Karpas-422 (cell line): ENCODE results near the gene CSMD2. TPM values are rescaled to one million over a fixed set of nuclear protein-coding genes. Genes with fewer than 3 reads are reported as not detected.

ENCODE experiments used
- DNase-seq: peaks from one replicate; pipeline ENCODE4 v3.0.0-alpha.2; 2015
- H2AFZ ChIP-seq: fragments of 200-600 bp; sonication (generic); 2 replicates; pipeline ENCODE4 v1.6.1; 2014; ENCODE audit warnings: antibody characterized with exemption, low read length, mixed read lengths
- H3K27ac ChIP-seq: fragments of 200-600 bp; sonication (generic); 2 replicates; pipeline ENCODE4 v1.5.1; 2014; ENCODE audit warnings: mild to moderate bottlenecking, low read length, moderate library complexity
- H3K27me3 ChIP-seq: fragments of 200-600 bp; sonication (generic); 2 replicates; pipeline ENCODE4 v1.6.1; 2014; ENCODE audit warnings: low read length, mixed read lengths
- H3K36me3 ChIP-seq: fragments of 200-600 bp; sonication (generic); 2 replicates; pipeline ENCODE4 v1.6.1; 2014; ENCODE audit warnings: low read length, mixed read lengths; ENCODE audit not compliant: insufficient read depth
- H3K4me1 ChIP-seq: fragments of 200-600 bp; sonication (generic); 2 replicates; pipeline ENCODE4 v1.6.1; 2014; ENCODE audit warnings: mild to moderate bottlenecking, low read length, mixed read lengths
- H3K4me2 ChIP-seq: fragments of 200-600 bp; sonication (generic); 2 replicates; pipeline ENCODE4 v1.6.1; 2014; ENCODE audit warnings: low read length, low read depth, mild to moderate bottlenecking; ENCODE audit not compliant: poor library complexity, severe bottlenecking
- H3K4me3 ChIP-seq: fragments of 200-600 bp; sonication (generic); 2 replicates; pipeline ENCODE4 v1.5.1; 2014; ENCODE audit warnings: mild to moderate bottlenecking, antibody characterized with exemption, low read length, mixed read lengths
- H3K79me2 ChIP-seq: fragments of 200-600 bp; sonication (generic); 2 replicates; pipeline ENCODE4 v1.6.1; 2014; ENCODE audit warnings: mild to moderate bottlenecking, low read length, mixed read lengths
- H3K9ac ChIP-seq: fragments of 200-600 bp; sonication (generic); 2 replicates; pipeline ENCODE4 v1.6.0; 2014; ENCODE audit warnings: low read length
- H3K9me2 ChIP-seq: fragments of 200-600 bp; sonication (generic), shearing (Covaris generic); replicated peaks from 2 replicates; pipeline ENCODE4 v1.6.0; 2014; ENCODE audit warnings: mild to moderate bottlenecking, low read length, moderate library complexity; ENCODE audit not compliant: insufficient read depth
- H3K9me3 ChIP-seq: fragments of 300-700, 200-600 bp; sonication (generic); 2 replicates; pipeline ENCODE4 v1.6.1; 2014; ENCODE audit warnings: low read length, mixed read lengths
- H4K20me1 ChIP-seq: fragments of 200-600 bp; sonication (generic); 2 replicates; pipeline ENCODE4 v1.6.1; 2014; ENCODE audit warnings: mild to moderate bottlenecking, antibody characterized with exemption, low read length, low read depth; ENCODE audit not compliant: insufficient read depth
- total RNA-seq: library from RNA; depleted of rRNA; stranded (reverse); fragments of >200 nt; shearing (Covaris generic); gene quantifications from 2 replicates; pipeline ENCODE4 v1.2.3, GENCODE V29; 2014; ENCODE audit warnings: low replicate concordance

Gene CSMD2
- total RNA-seq, 1 experiment from 2014 or later: 0.19 TPM

DNA sequence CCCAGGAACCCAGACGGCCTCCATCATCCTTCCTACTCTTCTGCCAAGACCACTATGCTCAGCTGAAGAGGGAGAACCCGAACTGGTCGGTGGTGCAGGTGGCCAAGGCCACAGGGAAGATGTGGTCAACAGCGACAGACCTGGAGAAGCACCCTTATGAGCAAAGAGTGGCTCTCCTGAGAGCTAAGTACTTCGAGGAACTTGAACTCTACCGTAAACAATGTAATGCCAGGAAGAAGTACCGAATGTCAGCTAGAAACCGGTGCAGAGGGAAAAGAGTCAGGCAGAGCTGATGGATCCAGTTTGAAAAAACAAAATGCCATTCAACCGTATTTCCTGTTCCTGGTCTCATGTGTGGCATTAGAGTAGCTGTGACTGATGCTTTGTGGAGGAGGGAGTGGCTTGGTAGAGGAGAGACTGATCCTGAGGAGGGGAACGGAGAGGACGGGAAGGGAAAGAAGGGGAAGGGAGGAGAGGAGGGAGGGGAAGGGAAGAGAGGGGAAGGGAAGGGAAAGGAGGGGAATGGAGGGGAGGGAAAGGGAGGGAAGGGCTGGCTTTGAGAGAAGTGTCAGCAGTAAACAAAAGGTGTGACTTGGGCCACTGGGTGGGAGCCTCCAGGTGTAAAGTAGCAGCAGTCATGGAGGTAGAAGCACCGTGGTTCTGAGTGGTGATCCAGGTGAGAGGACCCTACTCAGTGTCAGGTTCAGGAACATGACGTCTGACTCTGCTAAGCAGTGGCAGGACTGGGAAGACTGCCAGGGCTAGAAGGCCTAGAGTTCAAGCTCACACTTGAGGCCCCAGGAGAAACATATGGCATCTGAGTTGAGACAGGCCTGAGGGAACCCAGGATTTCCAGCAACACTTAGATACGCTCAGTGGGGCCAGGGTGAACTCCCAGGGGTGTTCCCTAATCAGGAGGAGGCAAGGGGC is 300.3 kb downstream of the CSMD2 start:
- no peak overlapping the region for H3K27ac ChIP-seq
- no peaks in the 10 kb centered on the region for H3K9me3 ChIP-seq
- no peak overlapping the region for H3K4me2 ChIP-seq
- no peak overlapping the region for H3K9ac ChIP-seq
- no peak overlapping the region for H2AFZ ChIP-seq
- no peaks in the 10 kb centered on the region for H3K4me1 ChIP-seq
- no peaks in the 10 kb centered on the region for H3K36me3 ChIP-seq
- no peaks in the 10 kb centered on the region for H3K27me3 ChIP-seq
- no peak for DNase-seq
- no peaks in the 10 kb centered on the region for H4K20me1 ChIP-seq
- H3K79me2 ChIP-seq: no peaks in the 10 kb centered on the region
- H3K4me3 ChIP-seq: no peak overlapping the region
- no peaks in the 10 kb centered on the region for H3K9me2 ChIP-seq

- Histone ChIP-seq H3K4me1 (no peaks in the 10 kb centered on the region), H3K79me2 (no peaks in the 10 kb centered on the region), H3K27me3 (no peaks in the 10 kb centered on the region), H3K4me3 (no peak within 1 kb of the TSS), H3K9me3 (no peaks in the 10 kb centered on the region), H3K9ac (no peak within 1 kb of the TSS), H4K20me1 (no peaks in the 10 kb centered on the region), H3K4me2 (no peak within 1 kb of the TSS), H3K27ac (no peak within 1 kb of the TSS), H3K36me3 (no peaks in the 10 kb centered on the region), H2AFZ (no peak within 1 kb of the TSS), H3K9me2 (no peaks in the 10 kb centered on the region)
- DNase-seq: no peak
Measured at GRCh38 chr1:33863779-33864178, 301.3 kb downstream of the CSMD2 start, which contains the start of gene HMGB4. Gene HMGB4, plus strand, starts transcription at chr1:33864079. Its CDS starts 113 bp downstream, at chr1:33864192.

GRCh38 chr1:33860671-33861070 is 304.4 kb downstream of the CSMD2 start:
- Histone ChIP-seq H3K9me2 (no peaks in the 10 kb centered on the region), H3K4me2 (no peak overlapping the region), H2AFZ (no peak overlapping the region), H4K20me1 (no peaks in the 10 kb centered on the region), H3K79me2 (no peaks in the 10 kb centered on the region), H3K9me3 (no peaks in the 10 kb centered on the region), H3K27me3 (no peaks in the 10 kb centered on the region), H3K36me3 (no peaks in the 10 kb centered on the region), H3K27ac (no peak overlapping the region), H3K4me3 (no peak overlapping the region), H3K4me1 (no peaks in the 10 kb centered on the region), H3K9ac (no peak overlapping the region)
- no peak for DNase-seq

DNA sequence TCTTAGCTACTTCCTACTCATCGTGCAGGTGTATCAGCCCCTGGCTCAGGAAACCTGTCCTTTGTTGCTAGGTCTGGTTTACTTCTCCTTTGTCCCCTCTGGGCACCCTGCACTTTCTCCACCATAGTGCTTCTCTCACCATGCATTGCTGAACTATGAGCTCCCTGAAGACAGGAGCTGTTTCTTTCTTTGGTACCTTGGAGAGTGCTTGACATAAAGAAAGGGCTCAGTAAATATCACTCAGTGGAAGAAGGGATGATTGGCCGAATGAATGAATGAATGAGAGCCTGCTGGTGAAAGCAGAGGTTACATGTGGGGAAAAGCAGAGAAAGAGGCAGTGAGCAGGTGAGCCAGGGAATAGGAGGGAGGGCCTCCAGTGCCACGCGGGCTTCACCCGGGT is 310.9 kb downstream of the CSMD2 start:
- Histone ChIP-seq H3K4me1 (no peaks in the 10 kb centered on the region), H3K27ac (no peak overlapping the region), H3K9me2 (no peaks in the 10 kb centered on the region), H3K9ac (no peak overlapping the region), H3K36me3 (no peaks in the 10 kb centered on the region), H3K4me2 (no peak overlapping the region), H4K20me1 (no peaks in the 10 kb centered on the region), H2AFZ (no peak overlapping the region), H3K79me2 (no peaks in the 10 kb centered on the region), H3K27me3 (no peaks in the 10 kb centered on the region), H3K9me3 (no peaks in the 10 kb centered on the region), H3K4me3 (no peak overlapping the region)
- DNase-seq: peak; percentile 26

DNA sequence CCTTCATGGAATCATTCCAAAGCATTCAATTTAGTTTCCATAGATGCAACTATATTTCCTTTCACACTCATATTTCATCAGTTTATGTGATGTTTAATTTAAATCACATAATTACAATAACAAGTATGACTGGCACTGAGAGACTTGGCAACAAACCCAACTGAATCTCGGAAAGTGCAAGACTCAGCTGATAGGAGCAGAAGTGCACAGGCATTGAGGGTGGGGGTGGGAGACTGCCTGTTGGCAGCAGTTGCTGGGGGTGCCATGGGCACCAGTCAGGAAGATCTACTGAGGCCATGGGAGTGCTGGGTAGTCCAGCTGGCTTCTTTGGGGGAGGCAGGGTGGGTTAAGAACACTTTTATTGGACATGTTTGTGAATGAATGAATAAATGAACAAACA is 311.6 kb downstream of the CSMD2 start:
- no peak for DNase-seq
- H3K27me3 ChIP-seq: no peaks in the 10 kb centered on the region
- no peaks in the 10 kb centered on the region for H3K4me1 ChIP-seq
- H3K4me3 ChIP-seq: no peak overlapping the region
- no peak overlapping the region for H3K9ac ChIP-seq
- H3K4me2 ChIP-seq: no peak overlapping the region
- no peaks in the 10 kb centered on the region for H3K9me3 ChIP-seq
- no peaks in the 10 kb centered on the region for H3K36me3 ChIP-seq
- no peaks in the 10 kb centered on the region for H3K79me2 ChIP-seq
- H3K27ac ChIP-seq: no peak overlapping the region
- H4K20me1 ChIP-seq: no peaks in the 10 kb centered on the region
- H2AFZ ChIP-seq: no peak overlapping the region
- no peaks in the 10 kb centered on the region for H3K9me2 ChIP-seq

DNA sequence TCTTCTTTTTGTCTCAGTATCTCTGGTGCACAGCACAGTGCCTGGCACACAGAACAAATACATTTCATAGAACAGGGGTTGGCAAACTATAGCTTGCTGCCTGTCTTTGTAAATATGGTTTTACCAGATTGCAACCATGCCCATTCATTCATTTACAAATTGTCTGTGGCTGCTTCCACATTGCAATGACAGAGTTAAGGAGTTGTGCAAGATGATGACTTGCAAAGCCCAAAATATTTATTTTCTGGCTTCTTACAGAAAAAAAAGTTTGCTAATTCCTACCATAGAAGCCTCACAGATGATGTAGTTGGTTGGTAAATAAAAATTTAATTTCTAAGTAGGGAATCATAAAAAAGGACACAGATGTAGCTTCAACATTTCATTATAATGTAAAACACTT is 312.3 kb downstream of the CSMD2 start:
- Histone ChIP-seq H3K9ac (no peak overlapping the region), H3K27ac (no peak overlapping the region), H3K4me1 (no peaks in the 10 kb centered on the region)

GRCh38 chr1:33850481-33850880 is 314.5 kb downstream of the CSMD2 start:
- DNase-seq: no peak
- Histone ChIP-seq H3K4me2 (no peak overlapping the region), H3K9me3 (no peaks in the 10 kb centered on the region), H2AFZ (no peak overlapping the region), H3K36me3 (no peaks in the 10 kb centered on the region), H3K9me2 (no peaks in the 10 kb centered on the region), H3K4me1 (peaks cover 7% of the 10 kb centered on the region), H3K27ac (no peak overlapping the region), H3K27me3 (no peaks in the 10 kb centered on the region), H3K9ac (no peak overlapping the region), H3K4me3 (no peak overlapping the region), H4K20me1 (no peaks in the 10 kb centered on the region), H3K79me2 (no peaks in the 10 kb centered on the region)

More for the DNA sequence above, 312.3 kb downstream of the CSMD2 start:
- no peaks in the 10 kb centered on the region for H3K36me3 ChIP-seq
- H3K9me3 ChIP-seq: no peaks in the 10 kb centered on the region
- no peak for DNase-seq
- no peak overlapping the region for H2AFZ ChIP-seq
- no peak overlapping the region for H3K4me2 ChIP-seq
- H3K4me3 ChIP-seq: no peak overlapping the region
- H3K27me3 ChIP-seq: no peaks in the 10 kb centered on the region
- H4K20me1 ChIP-seq: no peaks in the 10 kb centered on the region
- H3K79me2 ChIP-seq: no peaks in the 10 kb centered on the region
- H3K9me2 ChIP-seq: no peaks in the 10 kb centered on the region

DNA sequence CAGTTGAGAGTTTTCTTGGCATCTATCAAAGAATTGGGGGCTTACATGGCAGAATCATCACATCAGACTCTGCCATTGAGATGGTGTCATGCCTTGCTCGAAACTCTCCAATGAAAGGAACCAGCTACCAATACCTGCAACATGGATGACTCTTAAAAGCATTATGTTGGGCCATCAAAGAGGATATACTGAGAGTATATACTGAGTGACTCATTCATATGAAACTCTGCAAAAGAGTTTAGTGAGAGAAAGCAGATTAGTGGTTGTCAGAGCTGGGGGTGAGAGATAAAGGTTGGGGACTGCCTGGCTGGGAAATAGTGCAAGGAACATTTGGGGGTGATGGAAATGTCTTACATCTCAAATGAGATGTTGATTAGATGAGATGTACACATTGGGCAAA is 315.8 kb downstream of the CSMD2 start:
- no peaks in the 10 kb centered on the region for H4K20me1 ChIP-seq
- no peak overlapping the region for H3K4me3 ChIP-seq
- no peaks in the 10 kb centered on the region for H3K9me3 ChIP-seq
- no peak for DNase-seq
- H3K36me3 ChIP-seq: no peaks in the 10 kb centered on the region
- peaks cover 7% of the 10 kb centered on the region for H3K4me1 ChIP-seq
- no peak overlapping the region for H3K4me2 ChIP-seq
- H2AFZ ChIP-seq: no peak overlapping the region
- no peaks in the 10 kb centered on the region for H3K79me2 ChIP-seq
- H3K27ac ChIP-seq: no peak overlapping the region
- H3K9me2 ChIP-seq: no peaks in the 10 kb centered on the region
- no peaks in the 10 kb centered on the region for H3K27me3 ChIP-seq
- H3K9ac ChIP-seq: no peak overlapping the region
